Measurements from ENCODE around the gene LRIT3. TPM values are rescaled to one million over a fixed set of nuclear protein-coding genes. Genes with fewer than 3 reads are reported as not detected.

The LRIT3 gene
- total RNA-seq, 1 experiment from 2014 or later, result not detected

DNA sequence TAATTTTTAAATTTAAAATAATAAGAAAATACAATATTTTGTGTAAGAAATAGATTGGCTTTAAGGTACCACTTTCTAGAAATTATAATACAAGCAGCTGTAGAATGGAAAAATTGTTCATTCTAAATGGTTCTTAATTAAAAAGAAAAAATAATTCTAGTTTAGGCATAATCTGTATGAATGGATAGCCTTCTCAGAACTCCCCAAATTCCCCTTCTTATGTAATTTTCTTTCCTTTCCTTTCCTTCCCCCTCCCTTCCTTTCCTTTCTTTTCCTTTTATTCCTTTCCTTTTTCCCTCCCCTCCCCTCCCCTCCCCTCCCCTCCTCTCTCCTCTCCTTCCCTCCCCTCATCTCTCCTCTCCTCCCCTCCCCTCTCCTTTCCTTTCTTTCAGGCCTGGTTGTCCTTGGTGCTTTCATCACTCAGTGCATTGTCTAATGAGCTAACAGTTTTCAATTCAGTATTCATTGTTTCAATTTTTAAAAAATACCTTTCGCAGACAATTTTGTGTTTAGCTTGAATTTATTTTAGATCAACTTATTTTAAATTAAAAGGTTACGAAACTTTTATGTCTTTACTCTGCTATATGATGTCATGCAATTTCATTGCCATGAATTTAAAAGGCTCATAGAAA lies 28.8 kb downstream of the LRIT3 start:
- Histone ChIP-seq H3K36me3 (no peaks in the 10 kb centered on the region), H3K4me3 (no peak overlapping the region), H3K9me3 (no peaks in the 10 kb centered on the region), H3K27me3 (no peaks in the 10 kb centered on the region)
- DNase-seq, result no peak

DNA sequence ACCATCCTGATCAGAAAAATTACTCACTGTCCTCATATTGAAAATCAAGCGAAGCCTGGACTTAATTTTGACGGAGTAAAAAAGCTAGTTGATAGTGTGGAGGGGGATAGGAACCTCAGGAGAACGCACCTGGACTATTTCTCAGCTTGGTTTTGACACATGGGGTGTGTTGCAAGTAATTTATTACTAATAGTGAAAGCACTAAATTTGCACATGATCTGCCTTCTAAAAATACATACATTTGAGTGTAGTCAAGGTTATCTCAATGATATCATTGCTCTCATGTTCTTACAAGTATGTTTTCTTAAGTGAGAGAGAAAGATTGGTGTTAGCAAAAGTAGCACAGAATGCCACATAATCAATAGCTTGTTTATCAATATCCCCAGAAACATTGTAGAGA lies 29.5 kb downstream of the LRIT3 start:
- DNase-seq, result no peak
- no peaks in the 10 kb centered on the region for H3K9me3 ChIP-seq
- no peak overlapping the region for H3K4me3 ChIP-seq
- H3K27me3 ChIP-seq, result no peaks in the 10 kb centered on the region
- no peaks in the 10 kb centered on the region for H3K36me3 ChIP-seq

DNA sequence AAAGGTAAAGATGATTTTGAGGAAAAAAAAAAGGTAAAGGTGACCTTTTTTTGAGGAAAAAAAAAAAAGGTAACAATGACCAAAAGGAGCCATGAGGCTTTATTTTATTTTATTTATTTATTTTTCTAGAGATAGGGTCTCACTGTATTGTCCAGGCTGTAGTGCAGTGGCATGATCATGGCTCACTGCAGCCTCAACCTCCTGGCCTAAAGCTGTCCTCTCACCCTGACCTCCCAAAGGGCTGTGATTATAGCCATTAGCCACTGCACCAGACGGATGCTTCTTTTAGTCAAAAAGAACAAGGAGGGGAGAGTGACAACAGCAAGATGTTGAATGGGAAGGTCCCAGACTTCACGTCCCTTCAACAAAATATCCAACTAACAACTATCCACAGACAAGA lies 30.4 kb downstream of the LRIT3 start:
- Histone ChIP-seq H3K36me3 (no peaks in the 10 kb centered on the region), H3K4me3 (no peak overlapping the region), H3K9me3 (no peaks in the 10 kb centered on the region), H3K27me3 (no peaks in the 10 kb centered on the region)
- no peak for DNase-seq

GRCh38 chr4:109879081-109879480 lies 31.2 kb downstream of the LRIT3 start:
- H3K36me3 ChIP-seq, result no peaks in the 10 kb centered on the region
- DNase-seq, result no peak

GRCh38 chr4:109879636-109880314 lies 31.9 kb downstream of the LRIT3 start:
- Histone ChIP-seq H3K27me3 (no peaks in the 10 kb centered on the region), H3K36me3 (no peaks in the 10 kb centered on the region), H3K4me3 (no peak overlapping the region), H3K9me3 (no peaks in the 10 kb centered on the region)
- DNase-seq, result no peak

More at GRCh38 chr4:109879081-109879480, 31.2 kb downstream of the LRIT3 start:
- H3K27me3 ChIP-seq, result no peaks in the 10 kb centered on the region
- no peak overlapping the region for H3K4me3 ChIP-seq
- H3K9me3 ChIP-seq, result no peaks in the 10 kb centered on the region

DNA sequence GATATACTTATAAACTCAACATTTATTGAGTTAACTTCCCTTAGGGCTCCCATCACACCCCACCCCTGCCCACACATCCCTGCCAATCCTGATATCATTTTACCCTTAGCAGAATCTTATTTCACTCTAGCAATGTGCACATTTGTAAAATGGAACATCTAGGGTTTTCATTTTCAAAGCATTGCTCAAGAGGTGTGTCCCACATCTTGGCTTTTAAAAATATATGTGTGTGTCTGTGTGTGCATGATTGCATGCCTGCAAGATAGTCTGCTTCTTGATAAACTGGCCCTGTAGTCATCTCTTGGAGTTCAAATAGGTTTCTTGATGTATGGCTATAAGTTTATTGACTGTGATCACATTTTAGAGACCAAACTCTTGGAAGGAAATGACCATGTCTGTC lies 38.4 kb downstream of the LRIT3 start:
- Histone ChIP-seq H3K36me3 (no peaks in the 10 kb centered on the region), H3K27me3 (no peaks in the 10 kb centered on the region), H3K9me3 (no peaks in the 10 kb centered on the region), H3K4me3 (no peak overlapping the region)
- DNase-seq, result no peak

- Histone ChIP-seq H3K4me3 (no peak overlapping the region), H3K36me3 (no peaks in the 10 kb centered on the region), H3K27me3 (no peaks in the 10 kb centered on the region), H3K9me3 (no peaks in the 10 kb centered on the region)
- no peak for DNase-seq
Measured at GRCh38 chr4:109887071-109887470, 39.2 kb downstream of the LRIT3 start.

DNA sequence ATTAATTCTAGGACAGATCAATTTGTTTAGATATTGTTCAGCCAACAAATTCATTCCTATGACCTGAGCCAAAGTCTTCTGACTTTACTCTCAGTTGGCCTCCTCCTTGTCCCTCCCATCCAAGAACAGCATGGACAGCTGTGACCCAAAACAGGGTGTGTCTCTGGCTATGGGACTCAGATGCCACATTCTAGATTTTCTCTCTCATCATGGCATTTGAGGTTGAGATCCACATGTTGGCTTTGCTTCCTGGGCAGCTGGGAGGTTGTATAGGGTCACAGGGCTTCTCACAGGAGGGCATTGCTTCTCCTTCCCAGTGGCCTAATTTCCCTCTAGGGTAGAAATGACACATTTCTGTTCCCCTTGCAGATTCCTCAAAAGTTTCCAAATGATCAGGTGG lies 42.2 kb downstream of the LRIT3 start:
- DNase-seq, result no peak
- Histone ChIP-seq H3K36me3 (no peaks in the 10 kb centered on the region), H3K4me3 (no peak overlapping the region), H3K9me3 (no peaks in the 10 kb centered on the region), H3K27me3 (no peaks in the 10 kb centered on the region)

DNA sequence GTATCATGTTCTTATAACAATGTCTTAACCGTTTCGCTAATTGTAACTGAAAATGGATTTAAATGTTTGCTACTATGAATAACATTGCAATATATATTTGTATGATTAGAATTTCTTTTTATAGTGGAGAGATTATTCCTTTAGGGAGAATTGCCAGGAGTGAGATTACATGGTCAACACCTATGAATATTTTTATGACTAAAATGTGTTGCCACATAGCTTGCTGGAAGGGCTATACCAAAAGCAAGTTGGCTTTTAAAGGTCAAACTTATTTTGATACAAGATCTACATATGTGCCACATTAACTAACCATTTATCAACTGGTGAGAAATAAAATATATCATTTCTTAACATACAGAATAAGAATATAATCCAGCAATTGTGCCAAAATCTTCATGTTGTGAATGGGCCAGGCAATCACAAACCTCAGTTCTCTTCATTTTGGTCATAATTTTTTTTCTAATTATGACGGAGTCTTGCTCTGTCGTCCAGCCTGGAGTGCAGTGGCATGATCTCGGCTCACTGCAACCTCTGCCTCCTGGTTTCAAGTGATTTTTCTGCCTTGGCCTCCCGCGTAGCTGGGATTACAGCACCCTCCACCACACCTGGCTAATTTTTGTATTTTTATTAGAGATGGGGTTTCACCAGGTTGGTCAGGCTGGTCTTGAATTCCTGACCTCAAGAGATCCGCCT lies 54.8 kb downstream of the LRIT3 start:
- Histone ChIP-seq H3K4me3 (no peak overlapping the region), H3K9me3 (no peaks in the 10 kb centered on the region), H3K36me3 (no peaks in the 10 kb centered on the region), H3K27me3 (no peaks in the 10 kb centered on the region)
- DNase-seq, result no peak

DNA sequence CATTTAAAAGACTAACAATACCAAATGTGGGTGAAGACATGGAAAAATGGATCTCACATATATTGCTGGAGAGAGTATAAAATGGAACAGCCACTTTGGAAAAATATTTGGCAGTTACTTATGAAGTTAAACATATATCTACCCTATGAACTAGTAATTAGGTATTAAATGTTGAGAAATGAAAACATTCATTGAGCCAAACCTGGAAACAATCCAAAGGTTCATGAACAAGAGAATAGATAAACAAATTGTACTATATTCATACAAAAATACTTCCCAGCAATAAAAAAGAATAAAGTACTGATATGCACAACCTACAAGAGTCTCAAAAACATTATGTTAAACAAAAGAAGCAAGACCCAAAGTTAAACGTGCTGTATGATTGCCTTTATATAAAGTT lies 60.8 kb downstream of the LRIT3 start:
- Histone ChIP-seq H3K36me3 (no peaks in the 10 kb centered on the region), H3K9me3 (no peaks in the 10 kb centered on the region), H3K27me3 (no peaks in the 10 kb centered on the region), H3K4me3 (no peak overlapping the region)
- DNase-seq, result no peak

DNA sequence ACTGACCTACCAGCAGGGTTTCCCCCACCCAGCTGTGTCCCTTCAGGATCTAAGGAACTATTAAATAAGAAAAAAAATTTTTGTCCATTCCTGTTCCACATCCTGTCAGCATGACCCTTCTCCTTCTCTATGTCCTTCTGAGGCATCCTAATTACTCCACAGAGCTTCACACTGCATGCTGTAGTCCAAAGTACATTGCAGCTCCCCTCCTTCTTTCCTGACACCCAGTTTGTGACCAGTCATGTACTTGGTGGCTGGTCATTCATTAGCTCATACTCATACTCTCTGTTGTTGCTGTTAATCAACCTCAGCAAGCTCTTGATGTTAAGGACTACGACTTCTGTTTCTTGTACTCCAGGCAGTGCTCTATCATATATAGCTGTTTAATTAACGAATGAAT lies 62.3 kb downstream of the LRIT3 start:
- Histone ChIP-seq H3K27me3 (no peaks in the 10 kb centered on the region), H3K4me3 (no peak overlapping the region), H3K36me3 (no peaks in the 10 kb centered on the region), H3K9me3 (no peaks in the 10 kb centered on the region)
- DNase-seq, result no peak

DNA sequence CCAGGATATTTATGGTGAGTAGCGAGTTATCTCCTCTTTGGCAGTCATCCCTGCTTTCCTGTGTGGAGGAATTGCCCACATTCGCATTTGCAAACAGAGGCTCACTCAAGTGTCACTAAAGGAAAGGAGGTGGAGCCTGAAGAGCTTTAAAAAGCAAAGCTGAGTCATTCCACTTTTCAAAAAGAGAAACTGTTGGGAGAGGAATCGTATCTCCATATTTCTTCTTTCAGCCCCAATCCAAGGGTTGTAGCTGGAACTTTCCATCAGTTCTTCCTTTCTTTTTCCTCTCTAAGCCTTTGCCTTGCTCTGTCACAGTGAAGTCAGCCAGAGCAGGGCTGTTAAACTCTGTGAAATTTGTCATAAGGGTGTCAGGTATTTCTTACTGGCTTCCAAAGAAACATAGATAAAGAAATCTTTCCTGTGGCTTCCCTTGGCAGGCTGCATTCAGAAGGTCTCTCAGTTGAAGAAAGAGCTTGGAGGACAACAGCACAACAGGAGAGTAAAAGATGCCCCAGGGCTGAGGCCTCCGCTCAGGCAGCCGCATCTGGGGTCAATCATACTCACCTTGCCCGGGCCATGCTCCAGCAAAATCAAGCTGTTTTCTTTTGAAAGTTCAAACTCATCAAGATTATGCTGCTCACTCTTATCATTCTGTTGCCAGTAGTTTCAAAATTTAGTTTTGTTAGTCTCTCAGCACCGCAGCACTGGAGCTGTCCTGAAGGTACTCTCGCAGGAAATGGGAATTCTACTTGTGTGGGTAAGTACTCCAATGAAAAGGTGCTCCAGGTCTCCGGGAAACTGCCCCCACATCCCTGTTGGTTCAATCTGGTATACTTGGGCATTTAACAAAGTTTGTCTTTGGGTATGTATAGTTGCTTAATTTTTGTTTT lies 65.0 kb downstream of the LRIT3 start, which contains the start of gene EGF:
Gene EGF (plus strand): TSS at position 178 of the 890 bp plus-strand sequence. CDS start 453 bp downstream, at position 631.
- Histone ChIP-seq H3K9me3 (no peaks in the 10 kb centered on the region), H3K36me3 (no peaks in the 10 kb centered on the region), H3K27me3 (no peaks in the 10 kb centered on the region), H3K4me3 (no peak within 1 kb of the TSS)
- DNase-seq, result peak; percentile 18

DNA sequence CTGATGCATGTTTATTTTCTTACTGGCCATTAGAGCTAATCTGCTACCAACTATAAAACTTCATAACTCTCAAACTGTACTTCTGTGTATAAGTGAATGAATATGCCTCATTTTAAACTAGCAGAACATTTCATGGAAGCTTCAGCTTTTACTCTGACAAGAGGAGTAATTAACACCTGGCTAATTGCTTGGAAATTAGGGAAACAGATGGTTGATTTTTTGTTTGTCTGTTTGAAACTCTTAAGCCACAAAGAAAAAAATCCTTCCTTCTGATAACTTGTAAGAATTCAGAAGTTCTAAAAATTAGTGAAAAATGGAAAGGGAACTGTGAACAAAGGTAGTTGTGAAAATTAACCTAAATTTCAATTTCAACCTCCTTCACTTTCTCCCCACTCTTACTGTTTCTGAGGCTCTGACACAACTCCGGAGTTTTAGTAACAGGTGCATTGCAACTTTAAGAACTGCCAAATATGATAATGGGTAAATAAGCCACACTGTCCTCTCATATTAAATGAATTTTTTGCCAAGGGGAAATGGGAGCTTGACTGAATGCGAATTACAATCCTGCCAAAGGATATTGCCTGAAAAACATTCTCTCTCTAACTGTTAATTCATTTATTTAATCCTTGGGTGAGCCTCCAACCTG lies 65.8 kb downstream of the LRIT3 start:
- DNase-seq, result no peak
- Histone ChIP-seq H3K36me3 (no peaks in the 10 kb centered on the region), H3K4me3 (no peak overlapping the region), H3K9me3 (no peaks in the 10 kb centered on the region), H3K27me3 (no peaks in the 10 kb centered on the region)

- DNase-seq, result no peak
- Histone ChIP-seq H3K4me3 (no peak overlapping the region), H3K36me3 (no peaks in the 10 kb centered on the region), H3K9me3 (no peaks in the 10 kb centered on the region), H3K27me3 (no peaks in the 10 kb centered on the region)
Measured at GRCh38 chr4:109914322-109914721, 66.4 kb downstream of the LRIT3 start.

DNA sequence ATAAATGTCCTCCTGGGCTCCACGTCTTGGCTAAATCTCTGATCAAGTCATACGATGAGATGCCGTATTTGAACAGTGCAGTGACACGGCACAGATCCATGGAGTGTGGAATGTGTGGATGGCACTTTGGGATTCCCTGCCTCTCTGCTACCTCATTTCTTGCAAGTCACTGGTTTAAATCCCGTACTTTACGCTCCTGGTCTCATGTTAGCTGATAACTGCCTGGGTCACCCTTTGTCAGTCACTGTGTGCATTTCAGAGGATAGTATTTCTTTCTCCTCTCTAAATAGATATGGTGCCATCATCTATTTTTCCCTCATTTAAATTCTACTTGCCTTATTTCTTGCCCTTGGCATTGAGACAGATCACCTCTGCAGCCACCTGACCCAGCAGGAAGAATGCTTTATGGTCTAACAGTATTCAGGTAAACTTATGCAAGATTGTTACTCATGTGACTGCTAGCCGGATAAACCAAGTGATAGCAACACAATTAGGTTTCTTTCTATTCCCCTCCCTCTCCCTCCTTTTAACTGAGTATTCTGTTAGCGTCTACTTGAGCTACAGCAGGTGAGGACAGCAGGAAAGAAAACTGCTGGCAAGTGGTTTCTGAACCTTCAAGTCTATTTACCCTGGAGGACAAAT lies 67.6 kb downstream of the LRIT3 start:
- no peaks in the 10 kb centered on the region for H3K9me3 ChIP-seq
- DNase-seq, result no peak
- no peaks in the 10 kb centered on the region for H3K36me3 ChIP-seq
- H3K27me3 ChIP-seq, result no peaks in the 10 kb centered on the region
- H3K4me3 ChIP-seq, result no peak overlapping the region

GRCh38 chr4:109916027-109916409 lies 68.1 kb downstream of the LRIT3 start:
- Histone ChIP-seq H3K9me3 (no peaks in the 10 kb centered on the region), H3K27me3 (no peaks in the 10 kb centered on the region), H3K36me3 (no peaks in the 10 kb centered on the region), H3K4me3 (no peak overlapping the region)
- DNase-seq, result no peak

All from MG63 (cell line).